Measurements from ENCODE around the gene NOL4L.

NOL4L gene

DNA sequence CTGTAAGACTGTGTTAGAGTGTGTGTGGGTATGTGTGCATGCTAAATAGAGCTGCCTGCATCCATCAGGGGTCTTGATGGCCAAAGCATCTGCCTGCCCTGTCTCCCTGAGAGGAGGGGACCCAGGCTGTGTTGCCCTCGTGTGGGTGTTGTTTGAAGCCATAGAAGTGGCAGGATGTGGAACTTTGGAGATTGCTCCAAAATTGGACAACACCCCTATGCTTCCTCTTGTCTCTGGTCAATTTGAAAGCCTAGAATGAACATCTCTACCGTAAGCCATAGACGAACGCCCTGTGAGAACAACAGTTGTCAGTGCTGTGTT, 144.4 kb downstream of the NOL4L start:
- DNase-seq: no peak

GRCh38 chr20:32440069-32440757, 144.9 kb downstream of the NOL4L start:
- no peak for DNase-seq

- DNase-seq: no peak
Observed at GRCh38 chr20:32439132-32439829, 145.9 kb downstream of the NOL4L start.

DNA sequence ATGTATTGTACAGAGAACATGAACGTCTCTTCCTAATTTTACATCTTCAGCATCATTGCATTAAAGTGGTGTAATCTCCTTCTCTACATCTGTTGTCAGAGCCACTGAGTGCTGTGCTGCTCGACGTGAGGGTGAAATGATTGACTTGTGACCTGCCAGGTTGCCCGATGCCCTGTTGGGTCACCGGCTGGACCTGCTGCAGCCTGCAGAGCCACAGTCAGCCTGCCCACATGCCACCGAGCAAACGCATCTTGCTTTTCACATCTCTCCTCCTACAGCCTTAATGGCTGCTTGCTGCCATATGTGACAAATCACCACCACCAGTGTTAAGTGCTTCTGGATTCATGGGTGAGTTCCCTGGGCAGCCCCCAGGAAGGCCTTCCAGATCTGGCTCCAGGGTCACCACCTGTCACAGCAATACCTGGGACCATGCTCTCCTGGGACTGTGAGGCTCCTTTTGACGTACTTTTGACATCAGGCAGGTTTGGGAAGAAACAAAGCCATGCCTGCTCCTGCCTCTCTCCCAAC, 146.7 kb downstream of the NOL4L start:
- DNase-seq: no peak

GRCh38 chr20:32437391-32438074, 147.6 kb downstream of the NOL4L start:
- DNase-seq: no peak

- no peak for DNase-seq
Observed at GRCh38 chr20:32436968-32437367, 148.2 kb downstream of the NOL4L start.

GRCh38 chr20:32436142-32436861, 148.8 kb downstream of the NOL4L start:
- DNase-seq: no peak

GRCh38 chr20:32435449-32436107, 149.6 kb downstream of the NOL4L start:
- DNase-seq: no peak

DNA sequence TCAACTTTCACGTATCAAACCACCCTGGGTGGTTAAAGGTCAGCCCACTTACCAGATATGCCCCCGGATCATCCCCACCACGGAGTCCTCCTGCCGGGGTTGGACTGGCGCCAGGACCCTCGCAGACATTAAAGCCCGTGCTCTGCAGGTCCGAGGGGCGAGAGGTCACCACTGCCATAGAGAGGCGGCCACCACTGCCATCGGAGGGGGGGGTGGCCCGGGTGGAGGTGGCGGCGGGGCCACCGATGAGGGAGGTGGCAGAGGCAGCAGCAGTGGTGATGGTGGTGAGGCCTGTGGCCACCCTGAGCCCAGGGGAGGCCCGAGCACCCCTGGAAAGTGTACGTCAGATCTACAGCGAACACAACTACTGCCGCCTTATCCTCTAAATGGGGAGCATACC, 150.7 kb downstream of the NOL4L start:
- DNase-seq: no peak

GRCh38 chr20:32433311-32434021, 151.7 kb downstream of the NOL4L start:
- no peak for DNase-seq

DNA sequence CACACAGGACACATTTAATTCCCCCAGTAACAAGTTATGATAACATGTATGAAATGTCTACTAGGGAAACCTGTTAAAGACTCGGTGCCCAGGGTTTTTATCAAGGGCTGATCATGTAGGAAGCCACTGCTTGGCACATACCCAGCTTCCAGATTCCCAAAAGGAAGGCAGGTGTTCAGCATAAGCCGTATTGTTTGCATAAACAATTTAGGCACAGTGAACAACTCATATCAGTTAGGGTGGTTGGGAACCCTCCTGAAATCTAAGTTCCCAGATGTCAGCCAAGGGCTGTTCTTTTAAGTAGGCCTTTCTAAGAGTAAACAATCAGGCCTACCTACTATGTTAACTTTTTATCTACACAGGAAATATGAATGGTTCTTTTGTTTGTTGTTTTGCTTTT, 152.9 kb downstream of the NOL4L start:
- no peak for DNase-seq

DNA sequence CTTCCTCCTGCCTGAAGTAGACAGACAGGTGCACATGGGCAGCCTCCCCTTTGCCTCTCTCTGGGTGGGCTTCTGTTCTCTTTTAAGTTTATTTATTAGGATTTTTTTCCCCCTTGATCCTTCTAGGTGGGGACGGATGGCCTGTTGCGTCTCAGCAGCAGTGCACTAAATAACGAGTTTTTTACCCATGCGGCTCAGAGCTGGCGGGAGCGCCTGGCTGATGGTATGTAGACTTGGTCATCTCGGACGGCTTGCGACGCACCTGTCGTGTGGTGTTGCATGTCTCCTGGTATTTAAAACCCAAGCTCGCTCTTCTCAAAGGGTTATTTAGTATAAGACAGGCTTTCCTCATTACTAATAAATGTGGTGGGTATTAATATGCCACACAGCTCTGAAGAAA, 153.7 kb downstream of the NOL4L start:
- DNase-seq: no peak

DNA sequence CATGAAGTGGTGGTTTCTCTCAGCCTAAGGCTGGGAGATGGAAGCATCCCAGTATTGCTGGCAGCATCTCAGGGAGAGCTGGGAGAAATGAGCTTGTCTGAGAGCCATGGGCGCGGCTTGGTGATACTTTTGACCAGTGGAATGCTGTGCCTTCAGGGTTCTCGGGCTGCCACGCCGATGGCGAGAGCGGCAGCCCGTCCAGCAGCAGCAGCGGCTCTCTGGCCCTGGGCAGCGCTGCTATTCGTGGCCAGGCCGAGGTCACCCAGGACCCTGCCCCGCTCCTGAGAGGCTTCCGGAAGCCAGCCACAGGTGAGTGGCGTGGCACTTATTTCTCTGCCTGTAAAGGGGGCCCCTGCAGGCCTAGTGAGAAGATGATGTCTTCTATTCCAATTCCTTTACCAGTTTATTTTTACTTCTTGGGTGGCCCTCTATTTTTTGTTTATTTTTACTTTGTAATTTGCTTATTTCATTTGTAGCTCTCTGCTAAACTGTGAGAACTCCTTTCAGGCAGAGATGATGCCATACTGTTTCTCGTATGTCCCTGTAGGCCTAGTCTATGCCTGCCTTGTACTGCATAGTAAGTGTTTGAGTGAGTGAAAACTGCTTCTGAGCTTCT, 155.3 kb downstream of the NOL4L start:
- DNase-seq: no peak

- DNase-seq: no peak
Observed at GRCh38 chr20:32429343-32429742, 155.8 kb downstream of the NOL4L start.

DNA sequence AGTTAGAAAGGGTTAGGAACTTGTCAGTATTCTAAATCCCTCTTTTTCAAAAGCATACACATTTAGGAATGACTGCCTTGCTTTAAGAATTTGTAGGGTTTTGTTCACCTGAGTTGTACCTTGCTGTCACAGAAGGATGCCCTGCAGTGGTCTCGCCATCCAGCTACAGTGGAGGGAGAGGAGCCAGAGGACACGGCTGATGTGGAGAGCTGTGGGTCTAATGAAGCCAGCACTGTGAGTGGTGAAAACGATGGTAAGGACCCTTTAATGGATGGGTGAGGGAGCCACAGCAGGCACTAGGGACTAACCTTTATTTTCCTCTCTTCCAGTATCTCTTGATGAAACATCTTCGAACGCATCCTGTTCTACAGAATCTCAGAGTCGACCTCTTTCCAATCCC, 157.1 kb downstream of the NOL4L start:
- DNase-seq: no peak

DNA sequence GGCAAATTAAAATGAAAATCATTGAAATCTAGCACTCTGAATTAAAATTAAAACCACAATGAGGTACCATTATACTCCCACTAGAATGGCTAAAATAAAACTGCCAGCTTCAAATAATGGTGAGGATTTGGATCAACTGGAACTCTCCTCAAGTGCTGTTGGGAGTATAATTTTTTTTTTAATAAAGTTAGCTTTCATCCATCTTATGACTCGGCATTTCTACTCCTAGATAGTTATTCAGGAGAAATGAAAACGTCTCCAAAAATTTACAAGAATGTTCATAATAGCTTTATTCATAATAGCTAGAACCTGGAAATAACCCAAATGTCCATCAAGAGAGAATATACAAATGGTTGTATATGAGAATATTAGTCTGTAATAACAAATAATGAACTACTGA, 163.8 kb downstream of the NOL4L start:
- DNase-seq: no peak

DNA sequence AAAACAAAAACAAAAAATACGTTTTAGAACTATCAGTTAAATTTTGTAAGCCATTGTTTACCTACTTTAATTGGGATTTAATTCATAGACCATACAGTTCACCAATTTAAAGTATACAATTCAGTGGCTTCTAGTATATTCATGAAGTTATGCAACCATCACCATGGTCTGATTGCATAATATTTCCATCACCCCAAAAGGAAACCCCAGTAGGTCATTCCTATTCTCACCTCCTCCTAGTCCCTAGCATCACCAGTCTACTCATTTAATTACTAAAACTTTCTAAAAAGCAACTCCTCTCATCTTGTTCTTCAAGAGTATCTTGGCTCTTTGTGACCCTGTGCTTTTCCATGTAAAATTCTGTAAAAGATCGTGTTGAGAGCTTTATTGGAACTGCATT, 166.8 kb downstream of the NOL4L start:
- DNase-seq: no peak

DNA sequence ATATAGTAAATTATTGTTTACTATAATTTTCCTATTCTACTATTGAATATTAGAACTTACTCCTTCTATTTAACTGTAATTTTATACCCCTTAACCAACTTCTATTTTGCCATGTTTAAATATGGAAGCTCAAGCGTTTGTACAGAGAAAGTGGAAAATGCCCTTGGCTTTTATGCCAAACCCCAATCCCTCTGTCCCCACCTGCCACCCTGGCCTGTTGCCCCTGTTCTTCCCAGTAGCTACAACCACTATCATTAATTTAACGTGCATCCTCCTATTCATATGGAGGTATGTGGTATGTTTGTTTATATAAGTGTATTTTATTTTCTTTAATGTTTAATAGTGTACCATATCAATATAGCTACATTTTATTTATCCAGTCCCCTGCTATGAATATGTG, 168.9 kb downstream of the NOL4L start:
- no peak for DNase-seq

DNA sequence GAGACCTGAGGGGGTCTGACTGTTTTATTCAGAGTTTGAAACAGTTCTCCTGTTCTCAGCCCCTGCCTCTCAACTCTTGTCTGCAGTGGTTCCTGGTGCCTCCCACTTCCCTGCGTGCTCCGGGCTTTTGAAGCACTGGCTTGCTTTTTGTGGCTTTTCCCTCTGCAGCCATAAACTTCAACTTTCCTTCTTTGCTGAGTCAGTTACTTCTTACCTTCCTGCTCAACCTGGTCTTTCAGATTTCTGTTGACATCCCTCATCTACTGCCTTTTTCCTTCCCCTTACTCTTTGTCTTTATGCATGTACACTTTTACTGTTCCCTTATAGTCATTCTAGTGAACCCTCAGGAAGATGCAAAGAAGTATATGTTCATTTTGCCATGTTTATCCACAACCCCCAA, 169.6 kb downstream of the NOL4L start:
- DNase-seq: no peak

DNA sequence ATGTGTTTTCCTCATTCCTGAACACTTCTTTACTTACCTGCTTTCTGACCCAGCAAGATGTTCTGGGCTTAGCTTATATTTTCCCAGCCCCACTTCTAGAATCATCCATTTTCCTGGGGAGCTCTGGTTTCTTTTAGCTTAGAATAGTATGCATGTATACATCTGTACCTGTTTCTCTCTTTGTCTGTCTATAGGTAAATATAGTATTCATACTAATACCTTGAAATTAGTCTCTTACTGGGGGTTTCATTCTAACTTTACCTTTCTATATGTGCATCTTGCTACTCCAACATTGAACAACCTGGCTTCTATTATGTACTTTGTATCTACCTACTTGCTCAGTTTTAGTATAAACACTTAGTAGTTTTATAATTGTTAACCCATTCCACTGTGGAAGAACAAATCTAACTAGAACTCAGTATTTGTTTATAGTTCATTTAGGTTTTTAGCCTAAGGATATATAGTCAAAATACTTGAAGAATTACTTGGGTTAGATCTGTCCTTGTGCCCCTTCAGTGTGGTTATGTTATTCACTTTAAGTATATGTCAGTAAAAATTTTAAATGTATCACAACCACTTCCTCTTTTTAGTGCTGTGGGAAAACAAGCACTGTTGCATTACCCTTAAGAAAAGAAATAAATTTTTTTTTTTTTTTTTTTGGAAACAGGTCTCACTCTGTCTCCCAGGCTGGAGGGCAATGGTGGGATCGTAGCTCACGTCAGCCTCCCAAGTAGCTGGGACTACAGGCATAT, 173.0 kb downstream of the NOL4L start:
- no peak for DNase-seq
